Nephron progenitor cell (in vitro differentiated cells): Measurements from ENCODE around the gene MCTP2.

ENCODE experiments used
- DNase-seq: peaks from one replicate; pipeline ENCODE4 v3.0.0; 2021
- H3K27ac Mint-ChIP-seq: 2 replicates; pipeline ENCODE4 v1.8.0; 2021; ENCODE audit warnings: mild to moderate bottlenecking, moderate library complexity, mixed read lengths
- H3K27me3 Mint-ChIP-seq: 2 replicates; pipeline ENCODE4 v1.8.0; 2021; ENCODE audit warnings: mild to moderate bottlenecking, low read depth, mixed read lengths; ENCODE audit not compliant: poor library complexity
- H3K36me3 Mint-ChIP-seq: 2 replicates; pipeline ENCODE4 v1.8.0; 2021; ENCODE audit warnings: low read depth, mixed read lengths
- H3K4me1 Mint-ChIP-seq: 2 replicates; pipeline ENCODE4 v1.8.0; 2021; ENCODE audit warnings: mixed read lengths
- H3K4me3 Mint-ChIP-seq: 2 replicates; pipeline ENCODE4 v1.8.0; 2021; ENCODE audit warnings: mild to moderate bottlenecking, moderate library complexity, mixed read lengths
- H3K9me3 Mint-ChIP-seq: 2 replicates; pipeline ENCODE4 v1.8.0; 2021; ENCODE audit warnings: mild to moderate bottlenecking, moderate library complexity, mixed read lengths
- CTCF ChIP-seq: fragments of 200-600 bp; sonication (generic); IDR thresholded peaks from 2 replicates; pipeline ENCODE4 v1.5.0; 2021; ENCODE audit warnings: antibody characterized with exemption

MCTP2 gene

GRCh38 chr15:94243418-94243817, 12.1 kb downstream of the MCTP2 start:
- no peaks in the 10 kb centered on the region for H3K4me1 Mint-ChIP-seq
- no peaks in the 10 kb centered on the region for H3K9me3 Mint-ChIP-seq
- TF ChIP-seq CTCF, result no peak
- DNase-seq, result no peak
- H3K27me3 Mint-ChIP-seq, result no peaks in the 10 kb centered on the region
- H3K27ac Mint-ChIP-seq, result no peak overlapping the region
- H3K36me3 Mint-ChIP-seq, result no peaks in the 10 kb centered on the region
- no peak overlapping the region for H3K4me3 Mint-ChIP-seq

GRCh38 chr15:94246016-94246415, 14.7 kb downstream of the MCTP2 start:
- no peak for DNase-seq
- Mint-ChIP-seq H3K27ac (no peak overlapping the region), H3K4me1 (no peaks in the 10 kb centered on the region), H3K36me3 (no peaks in the 10 kb centered on the region), H3K4me3 (no peak overlapping the region), H3K27me3 (no peaks in the 10 kb centered on the region), H3K9me3 (no peaks in the 10 kb centered on the region)
- TF ChIP-seq CTCF, result no peak

- H3K27me3 Mint-ChIP-seq, result no peaks in the 10 kb centered on the region
- no peaks in the 10 kb centered on the region for H3K36me3 Mint-ChIP-seq
- no peak for TF ChIP-seq CTCF
- H3K27ac Mint-ChIP-seq, result no peak overlapping the region
- no peaks in the 10 kb centered on the region for H3K4me1 Mint-ChIP-seq
- no peak overlapping the region for H3K4me3 Mint-ChIP-seq
- DNase-seq, result no peak
- peaks cover 2% of the 10 kb centered on the region for H3K9me3 Mint-ChIP-seq
Measured at GRCh38 chr15:94247789-94248638, 16.7 kb downstream of the MCTP2 start.

GRCh38 chr15:94250801-94251200, 19.4 kb downstream of the MCTP2 start:
- DNase-seq, result no peak
- Mint-ChIP-seq H3K27ac (no peak overlapping the region), H3K9me3 (peaks cover 6% of the 10 kb centered on the region), H3K36me3 (peaks cover 4% of the 10 kb centered on the region), H3K27me3 (no peaks in the 10 kb centered on the region), H3K4me1 (no peaks in the 10 kb centered on the region), H3K4me3 (no peak overlapping the region)
- TF ChIP-seq CTCF, result no peak

GRCh38 chr15:94252223-94252766, 20.9 kb downstream of the MCTP2 start:
- no peak overlapping the region for H3K27ac Mint-ChIP-seq
- TF ChIP-seq CTCF, result no peak
- no peak for DNase-seq
- H3K9me3 Mint-ChIP-seq, result peaks cover 6% of the 10 kb centered on the region
- peaks cover 4% of the 10 kb centered on the region for H3K36me3 Mint-ChIP-seq
- H3K27me3 Mint-ChIP-seq, result no peaks in the 10 kb centered on the region
- H3K4me1 Mint-ChIP-seq, result no peaks in the 10 kb centered on the region
- H3K4me3 Mint-ChIP-seq, result no peak overlapping the region
